GM21825 (cell line): ENCODE data around the gene BFSP2.

ENCODE experiments used
- ATAC-seq: cut with Tn5 transposase; IDR thresholded peaks from one replicate; pipeline ENCODE4 v1.9.1; 2021; ENCODE audit warnings: mild to moderate bottlenecking, moderate library complexity; ENCODE audit not compliant: unreplicated experiment

BFSP2 gene

DNA sequence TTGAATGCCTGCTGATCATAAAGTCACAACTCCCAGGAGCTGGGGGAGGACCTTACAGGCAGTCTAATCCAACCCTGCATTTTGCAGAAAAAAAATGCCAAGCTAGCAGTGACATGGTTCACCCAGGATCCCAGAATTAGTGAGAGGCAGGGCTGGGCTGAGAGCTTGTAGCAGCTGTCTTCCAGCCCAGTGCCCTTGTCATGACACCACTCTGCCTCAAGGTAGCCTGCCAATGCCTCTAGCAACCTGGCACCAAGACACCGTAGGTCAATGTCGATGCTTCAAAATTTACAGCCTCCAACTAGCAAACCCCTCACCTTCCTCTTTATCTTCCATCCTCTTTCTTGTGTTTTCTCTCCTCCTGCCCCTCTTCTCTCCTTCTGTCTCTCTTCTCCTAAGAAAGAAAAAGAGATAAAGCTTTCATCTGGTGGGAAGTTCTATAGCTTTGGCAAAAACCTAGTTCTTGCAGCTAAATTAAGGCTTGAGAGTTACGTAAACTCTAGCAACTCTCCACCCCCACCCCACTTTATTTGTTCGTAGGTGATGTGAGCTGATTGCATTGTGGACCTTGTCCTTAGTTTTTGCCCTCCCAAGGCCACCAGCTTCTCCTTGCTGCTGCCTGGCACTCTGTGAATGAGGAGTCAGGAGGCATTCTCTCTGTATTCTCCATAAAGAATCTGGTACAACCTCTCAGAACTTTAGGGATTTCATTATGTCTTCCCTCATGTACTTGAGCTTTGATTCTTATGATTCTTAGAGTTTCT lies 18.3 kb upstream of the BFSP2 start:
- ATAC-seq: no peak

DNA sequence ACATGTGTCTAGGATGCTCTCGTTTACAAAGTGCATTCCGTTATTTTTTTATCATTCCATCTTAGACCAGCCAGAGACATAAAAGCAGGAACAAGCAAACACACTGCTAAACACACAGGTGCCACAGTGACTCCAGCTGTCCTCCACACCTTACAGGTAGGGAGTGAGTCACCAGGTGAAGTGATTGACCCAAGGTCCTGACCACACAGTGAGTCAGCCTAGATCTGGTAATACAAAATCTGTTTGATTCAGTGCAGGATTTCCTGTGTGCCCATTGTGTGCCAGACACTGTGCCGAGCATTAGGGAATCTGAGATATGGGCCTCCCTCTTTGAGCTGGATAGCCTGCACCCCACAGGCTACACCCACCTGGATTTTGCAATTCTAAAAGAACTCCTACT lies 16.7 kb upstream of the BFSP2 start:
- no peak for ATAC-seq

- no peak for ATAC-seq
Observed at GRCh38 chr3:133383741-133384140, 16.1 kb upstream of the BFSP2 start.

DNA sequence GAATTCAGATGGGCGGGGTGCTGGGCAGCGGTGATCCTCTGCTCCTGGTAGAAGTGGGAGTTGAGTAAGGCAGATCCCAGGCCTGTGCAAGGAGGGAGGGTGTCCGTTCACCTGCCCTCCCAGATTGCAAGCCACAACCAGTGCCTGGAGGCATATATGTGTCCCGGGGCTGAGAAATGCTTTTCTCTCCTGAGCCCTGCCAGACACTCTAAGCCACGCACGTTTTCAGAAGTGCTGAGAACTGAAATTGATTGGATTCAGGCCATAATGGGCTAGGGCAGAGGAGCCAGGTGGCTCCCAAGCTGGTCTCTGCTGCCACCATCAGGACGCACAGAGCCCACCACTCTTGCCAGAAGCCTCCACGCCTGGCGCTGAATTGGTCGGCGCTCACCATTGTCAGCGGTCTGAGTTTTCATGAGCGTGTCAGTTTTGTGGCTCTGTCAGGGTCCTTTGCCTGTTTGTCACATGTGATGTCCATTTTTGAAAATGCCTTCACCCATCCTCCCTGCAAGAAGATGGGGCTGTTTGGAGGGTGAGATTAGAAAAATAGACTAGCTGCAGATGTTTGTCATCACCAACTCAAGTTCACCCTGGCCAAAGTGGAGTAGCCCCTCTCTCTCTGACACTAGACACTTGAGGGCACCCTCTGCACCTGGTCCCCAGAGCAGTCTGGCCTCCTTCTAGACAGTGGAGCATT lies 15.4 kb upstream of the BFSP2 start:
- ATAC-seq: no peak

GRCh38 chr3:133386876-133387275 lies 13.0 kb upstream of the BFSP2 start:
- ATAC-seq: no peak

- ATAC-seq: no peak
Observed at GRCh38 chr3:133387341-133387740, 12.5 kb upstream of the BFSP2 start.

DNA sequence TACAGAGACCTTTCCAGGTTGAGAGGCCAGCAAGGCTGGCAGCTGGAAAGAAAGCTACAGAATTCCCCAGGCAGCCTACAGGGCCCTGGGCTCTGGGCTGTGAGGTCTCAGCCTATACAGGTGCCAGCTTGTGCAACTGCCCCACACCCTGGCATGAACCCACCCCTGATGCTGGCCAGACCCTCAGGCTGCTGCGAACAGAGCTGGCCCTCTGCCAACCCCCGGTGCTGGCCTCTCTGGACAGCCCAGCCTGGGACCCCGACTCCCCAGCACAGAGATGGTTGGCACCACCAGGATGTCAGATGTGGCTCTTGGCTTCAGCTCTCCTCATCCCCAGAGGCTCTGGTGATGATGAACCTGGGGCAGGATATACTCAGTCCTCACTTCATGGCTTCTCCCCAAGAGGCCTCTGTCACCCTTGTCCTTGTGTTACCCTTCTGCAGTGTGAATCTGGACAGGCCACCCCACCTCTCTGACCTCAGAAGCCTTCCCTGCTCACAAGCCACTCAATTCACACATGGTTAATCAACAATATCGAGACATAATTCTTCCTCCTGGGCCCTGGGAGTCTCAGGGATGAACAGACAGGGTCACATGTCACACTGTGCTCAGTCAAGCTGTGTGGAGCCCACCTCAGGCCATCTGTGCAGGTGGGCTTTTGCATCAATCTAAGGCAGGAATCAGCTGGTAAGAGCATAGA lies 11.0 kb upstream of the BFSP2 start:
- ATAC-seq: no peak

DNA sequence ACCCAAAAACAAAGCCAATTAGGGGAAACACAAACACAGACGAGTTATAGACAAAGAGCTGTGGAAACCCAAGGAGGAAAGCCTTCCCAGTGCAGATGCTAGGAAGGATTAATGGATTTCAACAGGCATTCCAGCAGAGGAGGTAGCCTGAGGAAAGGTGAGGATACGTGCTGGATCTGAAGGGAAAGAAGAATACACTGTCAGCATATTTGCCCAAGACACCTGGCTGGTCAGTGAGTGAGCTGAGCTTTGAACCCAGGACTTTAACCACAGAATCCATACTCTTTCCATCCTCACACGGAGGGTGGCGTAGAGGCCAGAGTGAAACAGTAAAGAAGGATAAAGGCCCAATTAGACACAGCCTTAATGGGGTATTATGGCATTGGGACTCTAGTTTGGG lies 9.1 kb upstream of the BFSP2 start:
- ATAC-seq: no peak

- ATAC-seq: no peak
Observed at GRCh38 chr3:133393204-133393603, 6.7 kb upstream of the BFSP2 start.

DNA sequence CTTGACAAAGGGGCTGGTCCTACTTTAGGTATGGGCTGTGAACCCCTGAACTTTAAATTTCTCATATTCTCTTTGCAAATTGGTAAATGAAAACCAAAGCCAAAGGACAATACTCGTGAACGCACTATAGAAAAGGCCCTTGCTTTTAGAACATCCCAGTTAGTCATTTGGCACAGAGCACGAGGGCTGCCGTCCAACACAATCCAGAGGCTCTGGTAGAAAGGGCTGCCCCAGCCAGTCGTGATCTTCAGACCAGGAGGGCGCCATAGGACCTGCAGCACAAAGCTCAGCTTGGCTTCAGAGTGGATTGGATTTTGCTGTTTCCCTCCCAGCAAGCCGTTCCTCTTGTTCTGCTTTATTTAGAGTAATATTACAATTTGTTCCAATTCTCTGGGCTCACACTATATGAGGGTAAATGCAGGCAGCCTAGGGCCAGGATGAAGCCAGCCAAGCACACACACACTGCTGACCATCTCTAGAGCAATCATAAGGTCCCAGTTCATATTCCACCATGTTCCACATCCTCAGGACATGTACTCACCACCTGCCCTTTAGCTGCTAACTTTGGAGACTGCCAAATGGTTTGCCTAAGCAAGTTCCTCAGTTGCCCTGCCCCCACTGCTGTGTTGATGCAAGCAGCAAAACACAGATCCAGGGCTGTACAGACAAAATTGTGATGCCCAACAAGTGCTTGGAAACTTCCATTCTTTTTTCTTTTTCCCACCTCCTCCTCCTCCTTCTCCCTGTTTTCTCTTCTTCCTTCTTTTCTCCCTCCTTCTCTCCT lies 6.0 kb upstream of the BFSP2 start:
- ATAC-seq: no peak

DNA sequence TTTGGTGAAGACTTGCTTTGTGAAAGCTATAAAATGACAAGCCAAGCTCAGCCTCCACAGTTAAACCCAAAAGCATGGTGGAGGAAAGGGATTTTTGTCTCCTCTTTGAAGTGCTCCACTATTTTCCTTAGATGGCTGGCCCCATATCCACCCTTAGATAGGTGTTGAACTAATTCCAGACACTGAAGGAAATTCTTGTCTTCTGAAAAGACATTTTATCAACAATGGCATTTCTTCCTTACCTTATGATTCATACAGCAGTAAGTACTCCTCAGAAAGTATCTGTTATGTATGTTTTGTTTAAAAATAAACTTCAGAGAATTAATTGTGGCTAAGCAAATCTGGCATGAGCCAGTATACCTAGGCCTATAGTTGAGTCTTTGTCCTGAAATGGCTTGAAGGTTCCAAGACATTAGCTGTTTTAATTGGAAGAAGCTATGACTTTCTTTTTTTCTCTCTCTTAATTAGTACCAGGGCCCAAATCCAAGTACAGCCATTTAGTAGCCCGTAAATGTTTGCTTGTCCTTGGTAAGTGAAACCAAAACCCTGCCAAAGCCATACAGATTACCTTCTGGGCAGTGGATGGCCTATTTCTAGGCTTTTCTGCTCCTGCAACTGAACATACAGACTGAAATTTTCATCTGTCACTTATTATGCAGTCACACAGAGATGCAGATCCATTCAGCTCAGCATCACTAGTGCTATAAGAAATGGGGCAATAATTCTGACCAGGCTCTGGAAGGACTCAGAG lies 5.1 kb upstream of the BFSP2 start:
- ATAC-seq: no peak

GRCh38 chr3:133396906-133397305 lies 3.0 kb upstream of the BFSP2 start:
- ATAC-seq: no peak

- ATAC-seq: no peak
Observed at GRCh38 chr3:133401374-133402135, 1.7 kb downstream of the BFSP2 start.

DNA sequence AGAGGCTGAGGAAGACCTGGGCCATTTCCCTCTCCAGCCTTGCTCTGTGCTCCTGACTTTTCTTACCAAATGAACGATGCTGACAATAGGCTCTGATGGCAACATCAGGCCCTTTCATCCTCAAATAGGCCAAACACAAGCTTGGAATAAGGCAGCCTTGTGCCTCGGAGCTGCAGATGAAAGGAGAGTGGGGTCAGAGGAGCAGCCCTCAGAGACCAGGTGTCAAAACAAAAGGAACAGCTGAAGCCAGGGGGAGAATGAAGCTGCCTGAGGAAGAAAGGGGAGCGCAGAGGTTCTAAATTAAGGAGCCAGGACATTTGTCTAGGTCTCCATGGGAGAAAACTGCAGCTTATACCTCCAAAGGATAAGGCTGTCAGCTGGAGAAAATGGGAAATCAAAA lies 5.1 kb downstream of the BFSP2 start:
- ATAC-seq: no peak

DNA sequence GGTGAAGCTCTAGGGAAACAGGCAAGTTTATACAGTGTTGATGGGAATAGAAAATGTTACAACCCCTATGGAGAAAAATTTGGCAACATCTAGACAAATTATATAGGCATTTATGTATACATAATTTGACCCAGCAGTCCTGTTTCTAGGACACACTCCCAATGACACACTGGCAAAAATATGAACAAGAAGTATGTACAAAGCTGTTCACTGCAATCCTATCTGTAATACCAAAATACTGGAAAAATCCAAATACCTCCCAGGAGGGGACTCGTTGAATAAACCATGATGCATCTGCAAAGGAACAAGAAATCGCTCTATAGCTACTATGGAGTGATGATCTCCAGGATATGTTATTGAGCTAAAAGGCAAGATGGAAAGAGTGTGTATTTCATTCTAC lies 8.5 kb downstream of the BFSP2 start:
- no peak for ATAC-seq

- ATAC-seq: no peak
Observed at GRCh38 chr3:133408961-133409360, 9.1 kb downstream of the BFSP2 start.

- no peak for ATAC-seq
Observed at GRCh38 chr3:133410191-133410892, 10.5 kb downstream of the BFSP2 start.

GRCh38 chr3:133412183-133413132 lies 12.6 kb downstream of the BFSP2 start:
- no peak for ATAC-seq
